Endometrium (tissue), 2 donors: ENCODE data around the gene MYL7.
"Not testable (repeated sequence)": the region's sequence is repeated elsewhere in the genome, so short reads cannot be mapped to it uniquely, and the experiment has no call there.

Experiments
- FAIRE-seq: peaks from 2 replicates; lab custom pipeline; 2012; peaks lifted over from hg19 to GRCh38; lab: Jason Lieb, UNC
- donor health status: control.
- donor health status: control.

Gene MYL7

GRCh38 chr7:44131173-44132029 is 9.7 kb downstream of the MYL7 start:
- no peak for FAIRE-seq

DNA sequence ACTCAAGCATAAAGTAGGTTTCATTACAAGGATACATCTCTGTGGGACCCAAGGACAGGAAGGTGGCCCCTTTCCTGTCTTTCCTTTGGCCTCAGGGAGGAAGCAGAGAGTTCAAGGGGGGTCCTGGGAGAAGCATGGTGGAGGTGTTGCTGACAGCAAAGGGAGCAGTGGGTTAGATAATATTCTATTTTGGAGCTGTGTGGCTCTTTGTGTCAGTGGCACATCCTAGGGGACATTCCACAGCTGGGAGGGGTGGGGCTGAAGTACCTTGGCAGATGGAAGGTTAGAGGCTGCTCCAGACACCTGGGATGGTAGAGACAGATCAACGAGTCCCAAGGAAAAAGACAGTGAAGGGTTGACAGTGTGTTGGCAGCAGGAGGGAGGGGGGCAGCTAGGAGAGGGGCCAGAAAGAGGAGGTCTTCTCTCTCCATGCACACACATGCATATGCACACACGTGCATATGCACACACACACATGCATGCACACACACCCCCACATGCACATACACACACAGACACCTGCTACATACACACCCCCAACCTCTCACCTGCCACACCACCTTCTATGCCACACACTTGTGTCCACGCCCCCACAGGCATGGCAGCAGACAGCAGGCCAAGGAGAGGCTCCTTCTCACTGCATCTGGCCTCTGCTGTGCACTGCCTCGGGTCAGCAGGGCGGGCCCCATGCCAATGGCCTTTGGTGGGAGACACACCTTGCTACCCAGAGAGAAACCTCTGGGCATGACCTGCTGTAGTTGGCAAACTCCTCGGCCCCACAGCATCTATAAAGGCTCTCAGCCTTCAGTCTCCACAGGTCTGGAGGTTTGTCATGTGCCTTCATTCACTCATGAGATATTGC is 12.2 kb downstream of the MYL7 start:
- FAIRE-seq: no peak

GRCh38 chr7:44127161-44127560 is 14.0 kb downstream of the MYL7 start:
- no peak for FAIRE-seq

- not testable (repeated sequence) for FAIRE-seq
Observed at GRCh38 chr7:44126574-44126973, 14.6 kb downstream of the MYL7 start.

GRCh38 chr7:44124822-44125202 is 16.3 kb downstream of the MYL7 start:
- no peak for FAIRE-seq

DNA sequence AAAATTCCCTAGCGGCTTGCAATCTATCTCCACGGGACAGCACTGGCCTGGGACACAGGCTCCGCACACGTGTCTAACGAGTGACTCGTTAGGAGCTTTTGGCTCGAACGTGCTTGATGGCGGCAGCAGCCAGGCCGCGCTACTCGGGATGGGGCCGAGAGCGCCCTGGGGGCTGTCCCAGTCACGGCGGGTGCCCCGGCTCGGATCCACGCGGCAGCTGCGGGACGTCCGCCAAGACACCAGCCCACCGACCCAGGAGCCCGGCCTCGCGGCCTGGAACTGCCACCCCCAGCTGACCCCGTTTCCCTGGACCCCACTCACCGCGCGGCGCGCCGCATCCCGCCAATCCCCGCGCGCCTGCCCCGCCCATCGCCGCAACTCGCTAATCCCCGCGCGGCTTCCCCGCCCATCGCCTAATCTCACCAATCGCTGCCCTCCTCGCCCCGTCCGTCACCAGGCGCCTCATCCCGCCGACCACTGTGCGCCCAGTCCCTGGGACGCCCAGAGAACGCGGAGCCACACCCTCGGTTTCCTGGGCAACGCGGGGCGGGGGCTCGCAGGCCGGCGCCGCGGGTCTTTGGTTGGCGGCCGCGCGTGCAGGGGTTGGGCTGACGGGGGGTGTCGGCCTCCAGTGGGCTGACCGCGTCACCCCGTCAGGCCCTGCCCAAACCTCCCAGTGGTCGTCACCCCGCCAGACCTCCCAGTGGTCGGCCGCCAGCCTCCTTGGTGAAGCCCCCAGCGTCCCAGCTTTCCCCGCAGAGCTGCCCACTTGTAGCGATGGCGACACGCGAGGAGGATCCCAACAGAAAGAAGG is 17.7 kb downstream of the MYL7 start, which contains the start of gene POLD2:
Gene POLD2 (minus strand): TSS at position 359 of the 814 bp plus-strand sequence. CDS start 1,495 bp downstream, outside the sequence.
- FAIRE-seq: peak; percentile 63

GRCh38 chr7:44122529-44122928 is 18.6 kb downstream of the MYL7 start:
- no peak for FAIRE-seq

DNA sequence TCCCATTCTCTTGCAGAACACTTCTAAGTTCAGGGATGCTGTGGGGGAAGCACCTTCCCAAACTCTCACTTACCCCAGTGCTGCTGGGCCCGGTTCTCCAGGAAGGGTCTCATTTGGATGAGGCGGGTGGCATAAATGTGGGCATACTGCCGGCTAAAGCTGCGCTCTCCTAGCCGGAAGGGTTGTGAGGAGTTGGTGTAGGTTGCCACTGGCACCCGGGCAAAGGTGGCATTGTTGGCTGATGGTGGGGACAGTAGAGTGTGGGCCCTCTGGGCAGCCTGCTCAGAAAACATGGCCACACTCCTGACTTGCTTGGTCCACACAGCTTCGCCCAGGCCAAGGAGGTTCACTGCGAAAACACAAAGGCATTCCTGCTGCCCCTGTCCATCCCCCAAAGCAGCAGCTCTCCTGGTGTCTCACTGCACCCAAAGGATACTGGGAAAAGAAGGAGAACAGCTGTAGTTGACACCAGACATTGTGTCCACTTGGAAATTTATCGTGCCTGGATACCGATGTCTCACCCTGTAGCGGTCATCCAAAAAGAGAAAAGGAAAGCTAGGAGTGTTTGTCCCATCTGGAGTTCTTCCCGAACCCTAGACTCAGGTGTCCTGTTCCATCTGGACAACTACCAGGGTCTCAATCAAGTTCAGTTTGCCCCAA is 19.2 kb downstream of the MYL7 start:
- no peak for FAIRE-seq

- no peak for FAIRE-seq
Observed at GRCh38 chr7:44120395-44120794, 20.7 kb downstream of the MYL7 start.

DNA sequence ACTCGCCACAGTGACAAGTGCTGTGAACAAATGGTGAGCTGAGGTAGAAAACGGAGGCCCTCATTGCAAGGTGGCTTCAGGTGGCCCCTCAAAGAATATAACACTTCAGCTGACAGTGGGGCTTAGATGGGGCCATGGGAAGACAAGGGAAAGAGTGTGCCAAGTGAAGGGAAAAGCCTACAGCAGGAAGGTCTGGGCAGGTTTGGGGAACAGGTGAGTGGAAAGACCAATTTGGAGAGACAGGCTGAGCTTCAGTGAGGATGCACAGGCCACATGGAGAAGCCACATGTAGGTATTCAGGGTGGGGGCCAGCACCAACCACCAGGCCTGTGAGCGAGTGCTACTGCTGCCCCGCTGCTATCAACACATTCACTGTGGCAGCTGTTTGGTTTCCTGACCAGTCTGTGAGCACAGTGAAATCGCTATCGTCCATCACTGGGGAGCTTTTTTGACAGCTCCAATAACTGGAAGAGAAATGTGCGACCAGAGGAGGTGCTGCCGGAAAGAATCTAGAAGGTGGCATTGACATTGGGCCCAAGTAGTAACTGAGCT is 21.2 kb downstream of the MYL7 start:
- FAIRE-seq: no peak

GRCh38 chr7:44117801-44118429 is 23.2 kb downstream of the MYL7 start:
- FAIRE-seq: no peak

- no peak for FAIRE-seq
Observed at GRCh38 chr7:44116789-44117666, 24.1 kb downstream of the MYL7 start.

DNA sequence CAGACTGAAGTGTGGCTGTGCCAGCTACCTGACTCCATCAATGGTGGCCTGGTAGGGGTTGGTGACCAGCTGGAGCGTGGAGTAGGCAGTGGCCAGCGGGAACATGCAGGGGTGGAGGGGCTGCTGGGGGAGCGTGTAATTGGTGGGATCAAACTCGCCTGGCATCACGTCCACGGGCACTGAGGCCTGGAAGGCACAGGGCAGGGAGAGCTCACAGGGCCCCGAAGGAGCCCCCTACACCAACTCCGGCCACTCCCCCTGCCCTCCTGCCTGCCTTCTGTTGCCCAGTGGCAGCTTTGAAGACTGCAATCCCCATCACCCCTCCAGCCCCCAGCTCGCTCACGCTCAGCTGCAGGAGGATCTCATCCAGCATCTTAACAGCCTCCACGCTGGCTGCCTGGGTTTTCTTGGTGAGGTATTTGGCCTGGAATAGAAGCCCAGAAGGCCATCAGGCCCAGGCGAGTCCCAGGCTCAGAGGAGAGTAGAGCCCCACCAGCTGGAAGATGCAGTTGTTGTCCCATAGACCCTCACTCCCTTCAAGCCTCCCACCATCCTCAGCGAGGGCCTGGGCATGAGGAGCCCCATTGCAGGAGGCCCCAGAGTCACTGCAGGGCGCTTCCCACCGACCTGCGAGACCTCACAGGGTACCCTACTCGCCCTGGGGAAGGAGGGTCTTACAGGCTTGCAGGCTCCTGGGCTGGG is 24.9 kb downstream of the MYL7 start:
- no peak for FAIRE-seq

GRCh38 chr7:44114586-44115310 is 26.4 kb downstream of the MYL7 start:
- FAIRE-seq: no peak

GRCh38 chr7:44113764-44114354 is 27.3 kb downstream of the MYL7 start:
- FAIRE-seq: no peak

- FAIRE-seq: no peak
Observed at GRCh38 chr7:44112997-44113763, 28.0 kb downstream of the MYL7 start.
